OCI-LY7 (cell line): ENCODE measurements around the gene ZNF516.

Experiments
- CTCF ChIP-seq: fragments of 200-600 bp; sonication (generic); conservative IDR thresholded peaks from 2 replicates; pipeline ENCODE4 v1.5.1; 2014; ENCODE audit warnings: mild to moderate bottlenecking, antibody characterized with exemption, low read length, moderate library complexity, mixed read lengths
- EZH2phosphoT487 ChIP-seq: fragments of 200-600 bp; sonication (generic); IDR thresholded peaks from 2 replicates; pipeline ENCODE4 v1.6.1; 2018; ENCODE audit warnings: low read depth, borderline replicate concordance, mild to moderate bottlenecking, mixed run types, antibody characterized with exemption, low read length, moderate library complexity, mixed read lengths

GRCh38 chr18:76505614-76506013 lies 10.6 kb upstream of the ZNF516 start:
- TF ChIP-seq CTCF, result no peak
- no peak for TF ChIP-seq EZH2phosphoT487
